Panc1 (cell line): Measurements from ENCODE around the gene TIMM22. TPM values are rescaled to one million over a fixed set of nuclear protein-coding genes. Genes with fewer than 3 reads are reported as not detected.
A peak's percentile ranks its signal among the peaks of the same experiment; 100 is the strongest.
"Not testable (repeated sequence)": the region's sequence is repeated elsewhere in the genome, so short reads cannot be mapped to it uniquely, and the experiment has no call there.

Source experiments
- ATAC-seq: fragments of 200-7000 bp; cut with Tn5 transposase; 2 replicates; pipeline ENCODE4 v1.9.1; 2020; ENCODE audit warnings: mild to moderate bottlenecking, moderate library complexity
- BruUV-seq: library from RNA; stranded (reverse); fragments of 400-500 nt; replicated peaks from 2 replicates; lab custom pipeline; 2021; lab: Mats Ljungman, UMichigan
- CTCF ChIA-PET: fragments of 300-600 bp; sonication (Branson Sonifier 250); formaldehyde crosslinking; loops from one replicate; lab custom pipeline; 2022; ENCODE audit warnings: antibody characterized with exemption; lab: Charles Lee
- POLR2A ChIA-PET: fragments of 300-600 bp; sonication (Branson Sonifier 250); formaldehyde crosslinking; loops from one replicate; lab custom pipeline; 2022; ENCODE audit warnings: antibody characterized with exemption; lab: Charles Lee
- DNase-seq: peaks from one replicate; pipeline ENCODE4 v3.0.0-alpha.2; 2010; ENCODE audit warnings: low read depth, low spot score
- H3K27ac ChIP-seq: 2 replicates; pipeline ENCODE4 v1.5.1; 2011; ENCODE audit warnings: mild to moderate bottlenecking, low read length, inconsistent platforms
- H3K27me3 ChIP-seq: fragments of 200-500 bp; sonication (Bioruptor generic); 2 replicates; pipeline ENCODE4 v1.6.0; 2014; ENCODE audit warnings: low read length, inconsistent platforms; ENCODE audit not compliant: control insufficient read depth, insufficient read depth
- H3K36me3 ChIP-seq: fragments of 200-500 bp; sonication (Bioruptor generic); 2 replicates; pipeline ENCODE4 v1.5.1; 2014; ENCODE audit warnings: inconsistent platforms, mild to moderate bottlenecking, low read length, moderate library complexity; ENCODE audit not compliant: control insufficient read depth, insufficient read depth
- H3K4me1 ChIP-seq: 2 replicates; pipeline ENCODE4 v1.5.1; 2011; ENCODE audit warnings: inconsistent platforms, mild to moderate bottlenecking, low read length, moderate library complexity; ENCODE audit not compliant: control insufficient read depth, insufficient read depth
- H3K4me3 ChIP-seq, 2 experiments: 2 replicates each; pipeline ENCODE4 v1.5.1; 2011 to 2012; ENCODE audit warnings: low read depth in 2 of 2, low read length in 2 of 2, mild to moderate bottlenecking in 2 of 2, inconsistent platforms in 1 of 2, moderate library complexity in 1 of 2
- H3K9me3 ChIP-seq: fragments of 200-500 bp; sonication (Bioruptor generic); 2 replicates; pipeline ENCODE4 v1.5.1; 2014; ENCODE audit warnings: low read depth, mild to moderate bottlenecking, inconsistent platforms, low read length, moderate library complexity; ENCODE audit not compliant: control insufficient read depth, insufficient read depth
- POLR2AphosphoS5 ChIP-seq: IDR thresholded peaks from 2 replicates; pipeline ENCODE4 v1.6.1; 2012; ENCODE audit warnings: mild to moderate bottlenecking, low read depth, low read length, moderate library complexity
- SIN3A ChIP-seq: IDR thresholded peaks from 2 replicates; pipeline ENCODE4 v1.6.1; 2012; ENCODE audit warnings: low read depth, mild to moderate bottlenecking, low read length, moderate library complexity, borderline replicate concordance; ENCODE audit not compliant: insufficient read depth
- TCF7L2 ChIP-seq: IDR thresholded peaks from 2 replicates; pipeline ENCODE4 v1.6.1; 2011; ENCODE audit warnings: mild to moderate bottlenecking, low read depth, low read length, inconsistent platforms
- in situ Hi-C: cut with HindIII; loops from 2 replicates; pipeline ENCODE4 v1.10.0; 2016; ENCODE audit warnings: low sequenced_read_pairs, low pct_unique_long_range_greater_than_20kb
- intact Hi-C: fragments of 100-400 bp; cut with micrococcal nuclease; formaldehyde crosslinking; loops from one replicate; pipeline ENCODE4 v1.10.0; 2022; ENCODE audit not compliant: unreplicated experiment
- total RNA-seq: library from RNA; stranded (reverse); gene quantifications from one replicate; pipeline ENCODE4 v1.2.1, GENCODE V29; 2021; ENCODE audit not compliant: unreplicated experiment
- TF ChIP-seq, protein P1 (sequence below), 2 experiments: IDR thresholded peaks; 2 replicates each; pipeline ENCODE4 v1.6.1; 2011 to 2012; ENCODE audit warnings: low read depth in 2 of 2, control low read depth in 1 of 2, low read length in 1 of 2, mild to moderate bottlenecking in 1 of 2, moderate library complexity in 1 of 2; ENCODE audit not compliant: insufficient read depth in 1 of 2
- TF ChIP-seq, protein P2 (sequence below): fragments of 450-650 bp; IDR thresholded peaks from 2 replicates; pipeline ENCODE4 v1.5.1; 2017; ENCODE audit warnings: mild to moderate bottlenecking

Gene TIMM22
- total RNA-seq, 1 experiment from 2014 or later: 10.2 TPM

DNA sequence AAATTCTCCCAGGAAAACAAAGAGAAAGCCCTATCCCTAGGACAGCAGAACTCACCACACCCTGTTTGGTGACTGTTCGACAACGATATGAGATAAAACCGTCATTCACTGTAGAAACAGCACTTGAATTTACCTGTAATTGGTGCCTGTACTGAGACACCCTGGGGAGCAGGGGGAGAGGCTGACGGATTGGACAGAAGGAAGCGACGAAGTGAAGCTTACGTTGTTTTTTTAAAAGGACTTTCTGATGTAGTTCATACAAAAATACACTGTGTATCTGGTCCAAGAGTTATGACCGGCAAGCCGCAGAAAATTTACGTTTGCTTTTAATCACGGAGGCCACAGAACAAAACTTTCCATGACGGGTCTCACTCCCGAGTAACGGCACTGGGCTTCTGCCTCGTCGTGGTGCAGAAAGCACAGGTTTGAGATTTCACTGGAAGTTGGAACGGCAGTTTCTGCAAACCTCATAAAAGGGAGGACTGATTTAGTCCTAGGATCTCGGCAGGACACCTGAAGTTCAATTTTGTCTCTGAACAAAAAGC is 27.0 kb upstream of the TIMM22 start:
- Histone ChIP-seq H3K4me3 (no peak overlapping the region), H3K27me3 (no peaks in the 10 kb centered on the region), H3K27ac (peak overlapping the region; percentile 73), H3K36me3 (no peaks in the 10 kb centered on the region), H3K9me3 (no peaks in the 10 kb centered on the region), H3K4me1 (peaks cover 45% of the 10 kb centered on the region)
- intact Hi-C loops: no loop called here
- ATAC-seq (no peak), DNase-seq (no peak)
- no TSS peak for BruUV-seq
- ChIA-PET CTCF (no interaction called here), POLR2A (no interaction called here)
- in situ Hi-C loops: no loop called here
- TF ChIP-seq, protein P1, sequence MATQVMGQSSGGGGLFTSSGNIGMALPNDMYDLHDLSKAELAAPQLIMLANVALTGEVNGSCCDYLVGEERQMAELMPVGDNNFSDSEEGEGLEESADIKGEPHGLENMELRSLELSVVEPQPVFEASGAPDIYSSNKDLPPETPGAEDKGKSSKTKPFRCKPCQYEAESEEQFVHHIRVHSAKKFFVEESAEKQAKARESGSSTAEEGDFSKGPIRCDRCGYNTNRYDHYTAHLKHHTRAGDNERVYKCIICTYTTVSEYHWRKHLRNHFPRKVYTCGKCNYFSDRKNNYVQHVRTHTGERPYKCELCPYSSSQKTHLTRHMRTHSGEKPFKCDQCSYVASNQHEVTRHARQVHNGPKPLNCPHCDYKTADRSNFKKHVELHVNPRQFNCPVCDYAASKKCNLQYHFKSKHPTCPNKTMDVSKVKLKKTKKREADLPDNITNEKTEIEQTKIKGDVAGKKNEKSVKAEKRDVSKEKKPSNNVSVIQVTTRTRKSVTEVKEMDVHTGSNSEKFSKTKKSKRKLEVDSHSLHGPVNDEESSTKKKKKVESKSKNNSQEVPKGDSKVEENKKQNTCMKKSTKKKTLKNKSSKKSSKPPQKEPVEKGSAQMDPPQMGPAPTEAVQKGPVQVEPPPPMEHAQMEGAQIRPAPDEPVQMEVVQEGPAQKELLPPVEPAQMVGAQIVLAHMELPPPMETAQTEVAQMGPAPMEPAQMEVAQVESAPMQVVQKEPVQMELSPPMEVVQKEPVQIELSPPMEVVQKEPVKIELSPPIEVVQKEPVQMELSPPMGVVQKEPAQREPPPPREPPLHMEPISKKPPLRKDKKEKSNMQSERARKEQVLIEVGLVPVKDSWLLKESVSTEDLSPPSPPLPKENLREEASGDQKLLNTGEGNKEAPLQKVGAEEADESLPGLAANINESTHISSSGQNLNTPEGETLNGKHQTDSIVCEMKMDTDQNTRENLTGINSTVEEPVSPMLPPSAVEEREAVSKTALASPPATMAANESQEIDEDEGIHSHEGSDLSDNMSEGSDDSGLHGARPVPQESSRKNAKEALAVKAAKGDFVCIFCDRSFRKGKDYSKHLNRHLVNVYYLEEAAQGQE (IDR thresholded peaks at IDR 0.05; ENCODE audit: insufficient read depth in 1 of 2, low read depth in 2 of 2, low read length in 1 of 2): no peak
- TF ChIP-seq, protein P2, sequence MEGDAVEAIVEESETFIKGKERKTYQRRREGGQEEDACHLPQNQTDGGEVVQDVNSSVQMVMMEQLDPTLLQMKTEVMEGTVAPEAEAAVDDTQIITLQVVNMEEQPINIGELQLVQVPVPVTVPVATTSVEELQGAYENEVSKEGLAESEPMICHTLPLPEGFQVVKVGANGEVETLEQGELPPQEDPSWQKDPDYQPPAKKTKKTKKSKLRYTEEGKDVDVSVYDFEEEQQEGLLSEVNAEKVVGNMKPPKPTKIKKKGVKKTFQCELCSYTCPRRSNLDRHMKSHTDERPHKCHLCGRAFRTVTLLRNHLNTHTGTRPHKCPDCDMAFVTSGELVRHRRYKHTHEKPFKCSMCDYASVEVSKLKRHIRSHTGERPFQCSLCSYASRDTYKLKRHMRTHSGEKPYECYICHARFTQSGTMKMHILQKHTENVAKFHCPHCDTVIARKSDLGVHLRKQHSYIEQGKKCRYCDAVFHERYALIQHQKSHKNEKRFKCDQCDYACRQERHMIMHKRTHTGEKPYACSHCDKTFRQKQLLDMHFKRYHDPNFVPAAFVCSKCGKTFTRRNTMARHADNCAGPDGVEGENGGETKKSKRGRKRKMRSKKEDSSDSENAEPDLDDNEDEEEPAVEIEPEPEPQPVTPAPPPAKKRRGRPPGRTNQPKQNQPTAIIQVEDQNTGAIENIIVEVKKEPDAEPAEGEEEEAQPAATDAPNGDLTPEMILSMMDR: no peak
- TF ChIP-seq TCF7L2 (no peak), SIN3A (no peak), POLR2AphosphoS5 (no peak)

DNA sequence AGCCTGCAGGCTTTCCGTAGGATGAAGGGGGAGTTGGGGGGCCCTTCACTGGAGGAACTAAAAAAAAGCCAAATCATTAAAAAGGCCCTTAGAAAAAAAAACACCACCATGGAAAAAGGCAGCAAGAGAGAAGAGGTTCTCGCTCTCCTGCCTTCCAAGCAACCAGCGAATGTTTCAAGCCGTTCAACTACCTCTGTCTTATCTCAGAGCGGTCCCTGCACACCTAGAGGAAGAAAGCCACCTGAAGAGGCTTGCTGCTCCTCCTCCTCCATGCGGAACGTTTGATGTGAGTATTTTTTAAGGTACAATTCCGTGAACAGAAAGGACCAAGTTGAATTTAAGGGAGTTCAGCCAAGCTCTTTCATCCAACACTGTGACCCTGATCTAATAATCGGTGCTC is 26.6 kb upstream of the TIMM22 start:
- BruUV-seq: TSS peak; percentile 52
- no peaks in the 10 kb centered on the region for H3K9me3 ChIP-seq
- DNase-seq (no peak), ATAC-seq (no peak)
- in situ Hi-C loops: no loop called here
- ChIA-PET POLR2A (no interaction called here), CTCF (no interaction called here)
- H3K27ac ChIP-seq: peak overlapping the region; percentile 73
- no peaks in the 10 kb centered on the region for H3K27me3 ChIP-seq
- no peaks in the 10 kb centered on the region for H3K36me3 ChIP-seq
- TF ChIP-seq, protein P1 (IDR thresholded peaks at IDR 0.05; ENCODE audit: insufficient read depth in 1 of 2, low read depth in 2 of 2, low read length in 1 of 2): no peak
- TF ChIP-seq SIN3A: no peak
- TF ChIP-seq, protein P2: no peak
- no peak for TF ChIP-seq TCF7L2
- TF ChIP-seq POLR2AphosphoS5: no peak
- H3K4me3 ChIP-seq: no peak overlapping the region
- peaks cover 45% of the 10 kb centered on the region for H3K4me1 ChIP-seq
- intact Hi-C loops: no loop called here

DNA sequence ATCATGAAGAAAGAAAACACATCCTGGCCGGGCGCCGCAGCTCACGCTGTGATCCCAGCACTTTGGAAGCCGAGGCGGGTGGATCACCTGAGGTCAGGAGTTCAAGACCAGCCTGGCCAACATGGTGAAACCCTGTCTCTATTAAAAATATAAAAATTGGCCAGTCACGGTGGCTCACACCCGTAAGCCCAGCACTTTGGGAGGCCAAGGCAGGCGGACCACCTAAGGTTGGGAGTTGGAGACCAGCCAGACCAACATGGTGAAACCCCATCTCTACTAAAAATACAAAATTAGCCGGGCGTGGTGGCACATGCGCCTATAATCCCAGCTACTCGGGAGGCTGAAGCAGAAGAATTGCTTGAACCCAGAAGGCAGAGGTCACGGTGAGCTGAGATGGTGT is 25.1 kb upstream of the TIMM22 start:
- ATAC-seq, CTCF ChIA-PET, DNase-seq, H3K36me3 ChIP-seq, H3K27ac ChIP-seq, H3K4me3 ChIP-seq, intact Hi-C loops, H3K27me3 ChIP-seq, H3K9me3 ChIP-seq, BruUV-seq, in situ Hi-C loops: not testable (repeated sequence)
- POLR2A ChIA-PET: interaction anchor here (1.0 kb wide), 1 partner anchor 35 kb away, joined by 3 read pairs; no protein-coding TSS in a partner anchor
- peaks cover 54% of the 10 kb centered on the region for H3K4me1 ChIP-seq
